K562 (cell line): Measurements from ENCODE around the gene ZBTB8B. TPM values are rescaled to one million over a fixed set of nuclear protein-coding genes. Genes with fewer than 3 reads are reported as not detected.
A peak's percentile ranks its signal among the peaks of the same experiment; 100 is the strongest.

Experiments used
- BHLHE40 ChIP-seq: IDR thresholded peaks from 2 replicates; pipeline ENCODE4 v1.6.1; 2011; ENCODE audit warnings: low read length, improper control_type of control experiment
- CHCHD3 ChIP-seq: fragments of 250-450 bp; sonication (Bioruptor Pico); IDR thresholded peaks from 2 replicates; pipeline ENCODE4 v2.1.2; 2022; ENCODE audit warnings: mild to moderate bottlenecking
- KLF10 ChIP-seq: fragments of 250-450 bp; sonication (Bioruptor Pico); IDR thresholded peaks from 2 replicates; pipeline ENCODE4 v1.6.1; 2021; ENCODE audit warnings: matching md5 sums
- POLR2A ChIP-seq: fragments of 450-650 bp; conservative IDR thresholded peaks from 2 replicates; pipeline ENCODE4 v1.6.1; 2016
- POLR2AphosphoS5 ChIP-seq: IDR thresholded peaks from 2 replicates; pipeline ENCODE4 v1.6.1; 2011; ENCODE audit warnings: mild to moderate bottlenecking, low read depth, low read length, moderate library complexity; ENCODE audit not compliant: control insufficient read depth, insufficient read depth
- RHOXF2B ChIP-seq: fragments of 250-450 bp; sonication (Bioruptor Pico); conservative IDR thresholded peaks from 2 replicates; pipeline ENCODE4 v1.5.1; 2021
- SRF ChIP-seq, 2 experiments: fragments of 250-450, 450-650 bp in 1 of 2; sonication (Bioruptor Pico) in 1 of 2; sonication (generic) in 1 of 2; formaldehyde crosslinking; IDR thresholded peaks; 2 replicates each; pipeline versions ENCODE4 v1.5.0 to v1.5.1; 2020 to 2022; ENCODE audit warnings: mild to moderate bottlenecking in 1 of 2, missing genetic modification reagents in 1 of 2
- SRSF1 ChIP-seq: fragments of 200-400 bp; formaldehyde crosslinking; IDR thresholded peaks from 2 replicates; pipeline ENCODE4 v1.6.1; 2017; ENCODE audit warnings: mild to moderate bottlenecking, low read depth, low read length, moderate library complexity
- STAT6 ChIP-seq: sonication (generic); formaldehyde crosslinking; IDR thresholded peaks from 2 replicates; pipeline ENCODE4 v1.8.1; 2023; ENCODE audit warnings: mild to moderate bottlenecking, missing genetic modification reagents
- TEAD1 ChIP-seq, 2 experiments: fragments of 450-650 bp in 1 of 2; sonication (generic) in 1 of 2; formaldehyde crosslinking; IDR thresholded peaks; 2 replicates each; pipeline versions ENCODE4 v1.4.0 to v1.8.0; 2020 to 2022; ENCODE audit warnings: mild to moderate bottlenecking in 2 of 2, missing genetic modification reagents in 1 of 2
- THRAP3 ChIP-seq: fragments of 450-650 bp; IDR thresholded peaks from 2 replicates; pipeline ENCODE4 v1.6.1; 2016; ENCODE audit warnings: mild to moderate bottlenecking, inconsistent platforms, borderline replicate concordance
- ZBTB5 ChIP-seq: fragments of 450-650 bp; IDR thresholded peaks from 2 replicates; pipeline ENCODE4 v1.6.1; 2017; ENCODE audit warnings: antibody characterized with exemption
- ZBTB8A ChIP-seq: fragments of 450-650 bp; IDR thresholded peaks from 2 replicates; pipeline ENCODE4 v1.6.1; 2018; ENCODE audit warnings: mild to moderate bottlenecking, moderate library complexity; ENCODE audit not compliant: partially characterized antibody
- ZNF318 ChIP-seq, 2 experiments: fragments of 450-650 bp; IDR thresholded peaks; 2 replicates each; pipeline ENCODE4 v1.6.1; 2016; ENCODE audit warnings: mild to moderate bottlenecking in 2 of 2, borderline replicate concordance in 1 of 2, low read depth in 1 of 2, moderate library complexity in 1 of 2
- polyA plus RNA-seq, 8 experiments: library from polyadenylated mRNA; depleted of rRNA in 4 of 8; stranded (reverse) in 5 of 8; unstranded in 3 of 8; fragments of >200 nt; fragmentation: Nextera tagmentation in 2 of 8; fragmentation: Illumina TruSeq in 1 of 8; extraction: Ambion mirVana in 2 of 8; extraction: Trizol in 1 of 8; gene quantifications; 2 replicates each; pipeline versions ENCODE4 v1.2.1 to v1.2.3, GENCODE V29; 2011 to 2014; ENCODE audit warnings: inconsistent platforms in 1 of 8, missing spikeins in 1 of 8
- total RNA-seq, 7 experiments: library from RNA; depleted of rRNA in 6 of 7; stranded (reverse); fragments of >200 nt in 6 of 7; fragmentation: Illumina TruSeq in 2 of 7; extraction: Trizol in 2 of 7; gene quantifications; 2 replicates each; pipeline versions ENCODE4 v1.2.1 to v1.2.3, GENCODE V29; 2011 to 2021; ENCODE audit warnings: low replicate concordance in 1 of 7

Gene ZBTB8B
- total and polyA plus RNA-seq, 9 of the 15 experiments (the other 6 are each of a cell fraction or from before 2014, with no cell fraction given), result not detected

GRCh38 chr1:32500387-32501209 lies 35.7 kb downstream of the ZBTB8B start (continued):
- no peak for TF ChIP-seq ZNF318 (IDR thresholded peaks at IDR 0.05; ENCODE audit: borderline replicate concordance in 1 of 2, low read depth in 1 of 2)
- TF ChIP-seq ZBTB8A, result no peak
- no peak for TF ChIP-seq BHLHE40
- TF ChIP-seq STAT6 (CRISPR knock-in tag), result no peak
- TF ChIP-seq TEAD1 (CRISPR knock-in tag; IDR thresholded peaks at IDR 0.05), result peak in 1 of 2 experiments; percentile 42; a peak in 1 of 4 replicates
- TF ChIP-seq SRSF1, result no peak
- no peak for TF ChIP-seq CHCHD3 (CRISPR knock-in tag)
- TF ChIP-seq RHOXF2B (CRISPR knock-in tag), result no peak
- no peak for TF ChIP-seq POLR2AphosphoS5
- no peak for TF ChIP-seq POLR2A
- peak in 1 of 2 experiments; percentile 15; a peak in 1 of 4 replicates for TF ChIP-seq SRF (CRISPR knock-in tag; IDR thresholded peaks at IDR 0.05)
- no peak for TF ChIP-seq ZBTB5
- TF ChIP-seq THRAP3, result no peak
- no peak for TF ChIP-seq KLF10 (CRISPR knock-in tag)
